ENCODE measurements around the gene ACP4.

- TF ChIP-seq CTCF (IDR thresholded peaks at IDR 0.05 in 4 of 5, conservative IDR thresholded peaks at IDR 0.05 in 1 of 5), result no peak
- TF ChIP-seq POLR2A (IDR thresholded peaks at IDR 0.05), result no peak
These were observed 54.2 kb downstream of the ACP4 start for GRCh38 chr19:50844296-50844935.
